ENCODE results near the gene ANKRD36C.
"Not testable (repeated sequence)": the region's sequence is repeated elsewhere in the genome, so short reads cannot be mapped to it uniquely, and the experiment has no call there.

Gene ANKRD36C

DNA sequence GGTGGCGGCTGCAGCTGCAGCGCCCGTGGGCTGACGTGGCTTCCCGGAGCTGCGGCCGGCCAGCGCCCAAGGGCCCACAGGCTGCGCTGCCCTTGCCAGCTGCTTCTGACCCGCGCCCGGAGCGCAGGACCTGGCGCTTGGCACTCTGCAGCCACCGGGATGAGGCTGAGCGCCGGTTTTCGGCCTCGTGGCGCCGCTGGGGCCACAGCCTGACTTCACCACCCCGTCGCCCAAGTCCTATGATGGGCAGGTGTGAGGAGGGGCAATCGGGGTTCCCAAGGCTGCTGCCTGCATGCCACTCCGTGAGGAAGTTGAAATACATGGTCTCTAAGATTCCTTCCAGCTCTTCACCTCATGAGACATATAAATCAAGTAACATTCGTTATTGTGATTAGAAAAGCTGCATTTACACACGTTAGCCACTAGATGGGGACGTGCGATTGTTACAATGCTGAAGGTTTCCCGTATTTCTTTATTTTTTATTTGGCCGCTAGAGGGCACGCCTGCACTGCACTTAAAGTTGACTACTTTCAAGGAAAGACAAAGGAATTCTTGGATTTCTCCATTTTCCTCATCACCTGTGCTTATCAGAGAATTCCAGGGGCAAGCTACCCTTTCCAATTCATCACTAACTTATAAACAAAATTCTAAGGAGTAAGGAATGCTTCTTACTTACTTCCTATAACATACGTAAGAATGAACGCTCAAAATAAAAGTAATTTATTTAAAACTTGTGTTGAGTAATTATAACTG is 1.1 kb upstream of the ANKRD36C start:
- DNase-seq = peak; percentile 80

DNA sequence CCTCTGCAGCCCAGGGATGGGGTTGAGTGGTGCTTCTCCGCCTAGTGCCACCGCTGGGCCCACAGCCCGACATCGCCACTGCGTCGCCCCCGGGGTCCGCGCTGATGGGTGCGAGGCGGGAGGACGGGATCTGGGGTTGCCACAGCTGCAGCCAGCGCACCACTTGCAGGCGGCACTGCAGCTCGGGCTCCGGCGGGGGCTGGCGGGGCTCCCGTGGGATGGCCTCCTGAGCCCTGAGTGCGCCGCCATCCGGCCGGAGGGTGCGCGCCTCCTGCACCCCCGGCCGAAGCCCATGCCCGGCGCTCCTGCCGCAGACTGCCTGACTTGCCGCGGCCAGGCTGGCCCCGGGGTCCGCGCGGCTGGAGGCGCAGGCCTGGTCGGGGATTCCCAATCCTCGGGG is 478 bp upstream of the ANKRD36C start:
- peak; percentile 38 for DNase-seq

DNA sequence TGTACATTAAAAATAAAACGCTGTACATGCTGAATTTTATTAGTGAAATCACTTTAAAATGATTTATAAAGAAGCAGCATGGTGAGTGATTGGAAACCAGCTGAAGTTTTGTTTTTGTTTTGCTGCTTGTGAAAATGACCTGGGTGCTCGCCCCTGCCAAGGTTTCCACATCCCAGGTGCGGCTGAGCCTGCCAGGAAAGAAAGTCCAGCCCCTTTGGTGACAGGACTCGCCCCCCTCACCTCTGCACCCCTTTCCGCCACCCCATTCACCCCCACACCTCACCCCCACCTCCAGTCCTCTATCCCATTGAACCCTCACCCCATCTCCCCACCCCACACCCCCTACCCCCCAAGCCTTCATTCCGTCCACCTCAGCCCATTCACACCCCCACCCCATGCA is 740 bp downstream of the ANKRD36C start:
- peak; percentile 18 for DNase-seq

DNA sequence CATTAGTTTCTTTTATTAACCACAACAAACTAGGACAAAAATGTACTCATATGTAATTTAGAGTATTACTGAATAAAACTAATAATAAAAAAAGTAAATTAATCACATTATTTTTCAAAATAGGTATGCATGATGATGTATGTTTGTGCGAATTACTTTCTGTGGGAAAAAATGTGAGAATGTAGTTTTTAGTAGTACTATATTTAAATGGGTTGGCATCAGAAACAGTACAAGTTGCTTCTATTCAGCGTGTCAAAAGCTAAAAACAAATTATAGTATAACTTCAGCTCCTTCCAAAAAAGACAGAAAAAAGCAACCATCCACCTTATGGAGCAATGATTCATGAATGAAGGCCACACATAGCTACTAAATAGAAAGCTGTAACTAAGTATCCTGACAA is 40.0 kb downstream of the ANKRD36C start:
- DNase-seq = not testable (repeated sequence)

DNA sequence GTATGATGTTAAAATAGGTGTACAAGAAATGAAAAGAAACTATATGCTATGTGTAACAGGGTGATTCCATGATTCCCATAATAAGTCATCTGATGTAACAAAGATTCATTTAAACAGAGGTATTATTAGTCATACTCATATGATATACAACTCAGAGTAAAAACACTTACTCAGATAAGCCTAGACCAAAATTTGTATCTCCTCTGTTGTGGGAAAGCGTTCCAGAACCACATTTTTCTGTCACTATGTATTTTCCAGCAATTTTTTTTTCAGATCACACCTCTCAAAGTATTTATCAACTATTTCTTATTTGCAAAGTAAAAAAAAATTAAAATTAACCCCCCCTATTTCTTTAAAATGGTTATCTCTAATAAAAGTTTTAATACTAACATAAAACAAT is 43.6 kb downstream of the ANKRD36C start:
- not testable (repeated sequence) for DNase-seq

DNA sequence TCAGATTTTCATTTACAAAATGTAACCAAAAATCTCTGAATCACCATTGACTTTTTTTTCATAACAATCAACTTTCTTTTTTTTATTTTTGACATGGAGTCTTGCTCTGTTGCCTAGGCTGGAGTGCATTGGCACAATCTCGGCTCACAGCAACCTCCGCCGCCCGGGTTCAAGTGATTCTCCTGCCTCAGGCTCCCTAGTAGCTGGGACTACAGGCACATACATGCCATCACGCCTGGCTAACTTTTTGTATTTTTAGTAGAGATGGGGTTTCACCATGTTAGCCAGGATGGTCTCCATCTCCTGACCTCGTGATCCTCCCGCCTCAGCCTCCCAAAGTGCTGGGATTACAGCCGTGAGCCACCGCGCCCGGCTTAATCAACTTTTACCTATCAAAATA is 51.7 kb downstream of the ANKRD36C start:
- not testable (repeated sequence) for DNase-seq

DNA sequence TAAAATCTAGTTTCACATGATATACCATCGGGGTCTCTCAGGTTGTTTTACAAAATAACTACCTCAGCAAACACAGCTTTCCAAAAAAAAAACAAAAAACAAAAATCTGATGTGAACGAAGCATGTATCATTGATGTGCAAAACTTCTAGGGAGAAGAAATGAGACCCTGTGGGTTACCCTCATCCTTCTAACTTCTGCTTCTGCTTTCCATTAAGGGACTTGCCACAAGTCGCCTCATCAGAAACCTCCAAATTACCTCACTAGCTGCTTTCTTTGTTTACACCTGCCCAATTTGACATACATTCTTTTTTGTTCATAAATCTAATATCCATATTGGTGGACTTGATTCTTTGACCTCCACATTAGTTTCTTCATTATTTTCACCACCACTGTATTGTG is 60.9 kb downstream of the ANKRD36C start:
- not testable (repeated sequence) for DNase-seq

DNA sequence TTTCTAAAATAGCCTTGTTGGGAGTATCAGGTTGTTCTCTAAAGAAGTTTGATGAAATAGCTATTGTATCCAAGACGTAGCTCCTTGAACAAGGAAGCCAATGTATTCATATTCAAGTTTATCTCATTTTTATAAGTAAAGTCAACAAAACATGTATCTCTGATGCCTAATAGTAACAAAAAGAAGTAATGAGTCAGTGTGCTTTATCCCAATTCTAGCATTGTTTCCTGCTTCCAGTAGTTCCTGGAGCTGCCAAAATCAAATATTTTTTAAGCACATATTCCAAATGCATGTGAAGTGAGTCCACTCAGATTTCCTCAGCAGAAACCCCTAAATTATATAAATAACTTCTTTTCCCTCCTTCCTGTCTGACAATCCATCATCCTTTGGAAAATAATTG is 74.6 kb downstream of the ANKRD36C start:
- not testable (repeated sequence) for DNase-seq

DNA sequence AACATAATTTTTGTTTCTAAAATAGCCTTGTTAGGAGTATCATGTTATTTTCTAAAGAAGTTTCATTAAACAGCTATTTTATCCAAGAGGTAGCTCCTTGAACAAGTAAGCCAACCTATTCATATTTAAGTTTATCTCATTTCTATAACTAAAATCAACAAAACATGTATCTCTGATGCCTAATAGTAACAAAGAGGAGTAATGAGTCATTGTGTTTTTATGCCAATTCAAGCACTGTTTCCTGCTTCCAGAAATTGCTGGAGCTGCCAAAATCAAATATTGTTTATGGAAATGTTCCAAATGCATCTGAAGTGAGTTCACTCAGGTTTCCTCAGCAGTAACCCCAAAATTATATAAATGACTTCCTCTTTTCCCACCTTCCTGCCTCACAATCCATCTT is 76.5 kb downstream of the ANKRD36C start:
- DNase-seq = not testable (repeated sequence)

DNA sequence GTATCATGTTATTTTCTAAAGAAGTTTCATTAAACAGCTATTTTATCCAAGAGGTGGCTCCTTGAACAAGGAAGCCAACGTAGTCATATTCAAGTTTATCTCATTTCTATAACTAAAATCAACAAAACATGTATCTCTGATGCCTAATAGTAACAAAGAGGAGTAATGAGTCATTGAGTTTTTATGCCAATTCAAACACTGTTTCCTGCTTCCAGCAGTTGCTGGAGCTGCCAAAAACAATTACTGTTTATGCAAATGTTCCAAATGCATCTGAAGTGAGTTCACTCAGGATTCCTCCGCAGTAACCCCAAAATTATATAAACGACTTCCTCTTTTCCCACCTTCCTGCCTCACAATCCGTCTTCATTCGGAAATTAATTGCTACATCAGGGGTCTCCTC is 80.2 kb downstream of the ANKRD36C start:
- not testable (repeated sequence) for DNase-seq

DNA sequence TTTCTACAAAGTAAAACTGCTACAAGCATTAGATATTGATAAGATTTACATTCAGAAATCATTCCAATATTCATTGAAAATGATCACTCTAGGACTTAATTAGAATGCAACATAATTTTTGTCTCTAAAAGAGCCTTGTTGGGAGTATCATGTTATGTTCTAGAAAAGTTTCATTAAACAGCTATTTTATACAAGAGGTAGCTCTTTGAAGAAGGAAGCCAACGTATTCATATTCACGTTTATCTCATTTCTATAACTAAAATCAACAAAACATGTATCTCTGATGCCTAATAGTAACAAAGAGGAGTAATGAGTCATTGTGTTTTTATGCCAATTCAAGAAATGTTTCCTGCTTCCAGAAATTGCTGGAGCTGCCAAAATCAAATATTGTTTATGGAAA is 97.2 kb downstream of the ANKRD36C start:
- DNase-seq = not testable (repeated sequence)

DNA sequence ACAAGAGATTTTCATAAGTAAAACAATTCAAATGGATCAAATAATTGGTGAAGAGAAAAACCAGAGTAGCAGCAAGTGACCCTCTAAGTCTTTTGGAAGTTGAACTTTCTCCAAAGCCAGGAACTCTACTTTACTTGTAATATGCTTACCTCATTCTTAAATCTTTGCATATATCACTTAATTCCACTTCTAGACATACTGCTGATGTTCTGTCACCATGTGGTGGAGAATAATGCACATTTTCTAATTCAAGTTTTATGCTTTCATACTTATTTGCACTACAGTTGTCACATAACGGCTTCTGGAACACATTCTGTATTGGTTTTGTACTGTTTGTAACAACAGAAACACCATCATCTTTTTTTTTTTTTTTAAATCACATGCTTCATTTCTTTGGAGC is 123.7 kb downstream of the ANKRD36C start:
- not testable (repeated sequence) for DNase-seq

DNA sequence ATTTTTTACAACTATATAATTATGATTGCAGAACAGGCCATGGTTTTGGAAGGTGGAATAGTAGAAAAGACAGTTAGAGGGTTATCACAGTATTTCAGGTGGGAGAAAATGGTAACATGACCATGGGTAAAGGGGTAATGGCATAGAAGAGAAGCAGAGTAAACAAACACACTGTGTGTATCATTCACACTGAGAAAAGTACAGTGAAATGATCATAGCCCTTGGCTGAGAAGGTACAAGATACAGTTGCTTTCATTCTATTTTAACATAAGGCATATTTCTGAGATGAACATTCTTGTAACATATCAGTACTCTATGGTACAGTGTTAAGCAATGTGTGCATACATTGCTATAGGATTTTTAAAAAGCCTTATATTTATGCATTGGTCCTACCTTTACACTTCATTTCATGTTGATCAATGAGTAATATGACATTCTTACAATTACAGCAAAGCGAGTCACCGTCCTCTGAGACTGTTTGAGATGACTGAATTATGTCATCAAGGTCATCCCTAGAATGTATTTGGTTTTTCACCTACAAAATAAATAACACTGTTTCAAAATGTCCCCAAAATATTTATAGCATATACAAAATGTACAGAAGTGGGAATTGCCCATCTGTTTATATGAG is 124.5 kb downstream of the ANKRD36C start:
- not testable (repeated sequence) for DNase-seq

DNA sequence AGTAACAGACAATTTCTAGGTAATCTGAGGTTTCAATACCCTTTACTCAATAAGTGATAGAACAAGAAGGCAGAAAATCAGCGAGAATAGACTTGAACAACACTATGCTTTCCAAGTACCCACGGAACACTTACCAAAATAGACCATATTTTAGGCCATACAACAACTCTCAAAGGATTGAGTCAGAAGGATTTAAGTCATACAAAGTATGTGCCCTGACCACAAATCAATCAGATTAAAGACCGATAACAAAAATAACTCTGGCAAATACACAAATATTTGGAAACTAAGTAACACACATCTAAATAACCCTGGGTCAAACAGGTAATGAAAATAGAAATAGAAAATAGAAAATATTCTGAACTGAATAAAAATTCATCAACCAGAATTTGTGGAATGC is 129.5 kb downstream of the ANKRD36C start:
- DNase-seq = not testable (repeated sequence)

DNA sequence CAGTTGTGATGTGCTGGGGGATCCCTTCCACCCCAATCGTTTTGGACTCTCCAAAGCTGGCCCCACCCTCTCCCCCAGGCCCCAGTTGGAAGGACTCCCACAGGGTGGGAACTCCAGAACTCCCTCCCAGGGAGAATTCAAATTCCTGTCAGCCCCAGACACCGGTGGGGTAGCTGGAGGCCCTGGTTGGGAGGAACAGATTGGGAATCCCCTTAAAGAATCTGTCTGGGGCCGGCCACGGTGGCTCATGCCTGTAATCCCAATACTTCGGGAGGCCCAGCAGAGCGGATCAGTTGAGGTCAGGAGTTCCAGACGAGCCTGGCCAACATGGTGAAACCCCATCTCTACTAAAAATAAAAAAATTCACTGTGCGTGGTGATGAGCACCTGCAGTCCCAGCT is 155.5 kb downstream of the ANKRD36C start:
- DNase-seq = no peak

DNA sequence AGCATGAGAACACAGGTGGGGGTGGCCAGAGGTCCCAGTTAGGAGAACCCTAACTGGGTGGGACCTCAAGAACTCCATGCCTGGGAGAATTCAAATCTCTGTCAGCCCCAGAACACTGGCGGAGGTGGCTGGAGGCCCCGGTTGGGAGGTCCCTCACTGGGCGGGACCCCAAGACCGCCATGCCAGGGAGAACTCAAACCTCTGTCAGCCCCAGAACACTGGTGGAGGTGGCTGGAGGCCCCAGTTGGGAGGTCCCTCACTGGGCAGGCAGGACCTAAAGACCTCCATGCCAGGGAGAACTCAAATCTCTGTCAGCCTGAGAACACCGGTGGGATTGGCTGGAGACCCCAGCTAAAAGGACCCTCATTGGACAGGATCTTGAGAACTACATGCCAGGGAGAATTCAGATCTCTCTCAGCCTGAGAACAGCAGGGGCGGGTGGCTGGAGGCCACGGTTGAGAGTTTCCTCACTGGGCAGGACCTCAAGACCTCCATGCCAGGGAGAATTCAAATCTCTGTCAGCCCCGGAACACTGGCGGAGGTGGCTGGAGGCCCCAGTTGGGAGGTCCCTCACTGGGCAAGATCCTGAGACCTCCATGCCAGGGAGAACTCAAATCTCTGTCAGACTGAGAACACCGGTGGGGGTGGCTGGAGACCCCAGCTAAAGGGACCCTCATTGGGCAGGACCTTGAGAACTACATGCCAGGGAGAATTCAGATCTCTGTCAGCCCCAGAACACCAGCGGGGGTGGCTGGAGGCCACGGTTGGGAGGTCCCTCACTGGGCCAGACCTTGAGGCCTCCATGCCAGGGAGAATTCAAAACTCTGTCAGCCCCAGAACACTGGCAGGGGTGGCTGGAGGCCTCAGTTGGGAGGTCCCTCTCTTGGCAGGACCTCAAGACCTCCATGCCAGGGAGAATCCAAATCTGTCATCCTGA is 157.3 kb downstream of the ANKRD36C start:
- DNase-seq = not testable (repeated sequence)

DNA sequence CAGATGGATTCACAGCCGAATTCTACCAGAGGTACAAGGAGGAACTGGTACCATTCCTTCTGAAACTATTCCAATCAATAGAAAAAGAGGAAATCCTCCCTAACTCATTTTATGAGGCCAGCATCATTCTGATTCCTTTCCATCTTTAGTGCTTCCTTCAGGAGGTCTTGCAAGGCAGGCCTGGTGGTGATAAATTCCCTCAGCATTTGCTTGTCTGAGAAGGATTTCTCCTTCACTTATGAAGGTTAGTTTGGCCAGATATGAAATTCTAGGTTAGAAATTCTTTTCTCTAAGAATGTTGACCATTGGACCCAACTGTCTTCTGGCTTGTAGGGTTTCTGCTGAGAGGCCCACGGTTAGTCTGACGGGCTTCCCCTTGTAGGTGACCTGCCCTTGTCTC is 167.4 kb downstream of the ANKRD36C start:
- DNase-seq = not testable (repeated sequence)

DNA sequence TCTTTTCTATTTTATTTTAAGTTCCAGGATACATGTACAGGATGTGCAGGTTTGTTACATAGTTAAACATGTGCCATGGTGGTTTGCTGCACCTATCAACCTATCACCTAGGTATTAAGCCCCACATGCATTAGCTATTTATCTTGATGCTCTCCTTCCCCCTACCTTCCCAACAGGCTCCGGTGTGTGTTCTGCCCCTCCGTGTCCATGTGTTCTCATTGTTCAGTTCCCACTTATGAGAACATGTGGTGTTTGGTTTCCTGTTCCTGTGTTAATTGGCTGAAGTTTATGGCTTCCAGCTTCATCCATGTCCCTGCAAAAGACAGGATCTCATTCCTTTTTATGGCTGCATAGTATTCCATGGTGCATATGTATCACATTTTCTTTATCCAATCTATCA is 174.1 kb downstream of the ANKRD36C start:
- not testable (repeated sequence) for DNase-seq

DNA sequence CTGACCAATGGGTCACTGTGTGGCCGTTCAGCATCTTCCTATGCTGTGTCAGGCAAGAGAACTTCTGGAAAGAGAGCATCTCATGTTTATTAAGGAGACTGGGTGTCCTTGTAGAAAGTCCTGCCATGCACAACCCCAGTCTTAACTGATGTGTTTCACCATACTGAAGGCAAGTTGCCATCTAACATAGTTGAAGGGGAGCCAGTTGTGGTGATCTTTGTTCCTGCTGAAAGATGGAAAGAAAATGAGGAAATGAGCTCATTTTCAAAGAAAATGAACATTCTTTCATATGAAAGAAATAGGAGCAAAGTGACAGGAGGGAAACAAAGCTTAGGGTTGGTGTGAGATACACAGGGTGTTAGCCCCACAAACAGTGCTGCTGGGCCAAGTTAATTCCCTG is 178.3 kb downstream of the ANKRD36C start:
- DNase-seq = not testable (repeated sequence)

DNA sequence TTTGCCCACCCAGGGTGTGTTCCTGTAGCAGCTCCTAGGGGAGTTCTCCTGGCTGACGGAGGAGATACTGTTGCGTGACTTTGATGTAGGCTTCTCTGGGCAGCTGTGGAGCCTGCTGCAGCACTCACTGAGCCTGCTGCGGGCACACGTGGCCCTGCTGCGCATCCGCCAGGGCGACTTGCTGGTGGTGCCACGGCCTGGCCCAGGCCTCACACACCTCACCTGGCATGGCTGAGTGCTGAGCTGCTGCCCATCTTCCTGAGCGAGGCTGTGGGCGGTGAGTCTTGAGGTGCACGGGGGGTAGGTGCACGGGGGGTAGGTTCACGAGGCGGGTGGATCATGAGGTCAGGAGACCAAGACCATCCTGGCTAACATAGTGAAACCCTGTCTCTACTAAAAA is 191.7 kb downstream of the ANKRD36C start:
- DNase-seq = no peak

DNA sequence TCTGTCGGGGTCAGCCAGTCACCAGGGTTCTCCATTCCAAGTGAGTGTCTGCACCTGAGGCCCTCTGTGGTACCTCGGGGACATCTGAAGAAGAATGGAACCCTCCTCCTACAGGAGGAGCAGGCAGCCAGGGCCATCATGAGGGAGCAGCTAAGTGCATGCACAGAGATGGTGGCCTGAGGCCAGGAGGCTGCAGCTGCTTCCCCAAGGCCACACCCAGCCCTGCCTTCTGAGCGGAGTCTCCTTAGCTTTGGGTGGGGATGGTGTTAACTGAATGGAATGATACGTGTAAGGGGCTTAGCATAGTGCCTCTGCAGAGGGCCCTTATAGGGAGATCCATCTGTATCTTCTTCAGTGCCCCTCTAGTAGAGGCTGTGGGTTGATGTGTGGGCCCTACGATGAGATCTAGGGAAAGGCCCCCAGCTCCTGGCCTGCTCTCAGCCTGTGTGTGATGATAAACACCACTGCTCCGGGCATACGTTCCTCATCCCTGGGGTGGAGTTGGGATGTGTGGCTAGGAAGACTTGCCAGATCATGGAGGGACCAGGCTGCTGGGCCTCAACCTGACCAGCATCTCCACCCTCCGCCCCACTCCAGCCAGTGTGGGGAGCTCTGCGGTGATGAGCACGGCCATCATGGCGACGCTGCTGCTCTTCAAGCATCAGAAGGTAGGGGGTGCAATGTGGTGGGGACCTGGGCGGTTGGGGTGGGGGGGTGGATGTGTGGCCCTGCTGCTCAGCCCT is 192.3 kb downstream of the ANKRD36C start:
- DNase-seq = not testable (repeated sequence)

DNA sequence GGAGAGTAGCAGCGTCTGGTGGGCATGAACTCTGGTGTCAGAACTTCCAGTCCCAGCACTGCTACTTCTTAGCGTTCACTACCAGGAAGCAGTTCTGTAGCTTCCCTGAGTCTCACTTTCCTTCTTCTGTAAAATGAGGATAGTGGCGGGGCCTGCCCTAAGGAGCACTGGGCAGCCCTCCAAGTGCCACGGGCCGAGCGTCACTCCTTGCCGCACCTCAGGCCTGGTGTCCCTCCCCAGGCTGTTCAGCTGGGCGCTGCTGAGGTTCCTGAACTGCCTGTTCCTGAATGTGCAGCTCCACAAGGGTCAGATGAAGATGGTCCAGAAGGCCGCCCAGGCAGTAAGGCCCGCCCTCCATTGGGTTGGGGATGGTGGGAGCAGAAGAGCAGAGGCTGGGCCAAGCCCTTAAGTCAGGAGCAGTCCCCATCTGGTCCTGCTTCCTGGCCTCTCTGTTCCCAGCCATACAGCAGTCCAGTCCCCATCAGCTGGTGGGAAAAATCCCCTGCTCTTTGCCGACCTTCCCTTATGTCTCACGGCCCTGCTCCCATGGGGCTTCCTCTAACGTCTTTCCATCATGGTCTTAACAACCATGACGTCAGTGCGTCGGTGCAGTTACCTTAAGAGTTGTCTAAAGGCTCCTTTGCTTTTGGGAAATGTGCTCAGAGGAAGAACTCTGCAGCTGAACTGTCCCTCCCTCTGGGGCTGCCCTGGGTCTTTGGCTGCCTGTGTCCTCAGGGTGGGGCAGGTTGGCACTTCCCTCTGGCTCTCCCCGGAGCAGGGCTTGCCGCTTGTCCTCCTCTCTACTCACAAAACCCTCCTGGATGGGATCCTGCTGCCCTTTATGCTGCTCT is 195.2 kb downstream of the ANKRD36C start:
- not testable (repeated sequence) for DNase-seq
